Mucosa of descending colon (tissue), 3 donors: ENCODE results near the gene ARHGDIB. TPM values are rescaled to one million over a fixed set of nuclear protein-coding genes. Genes with fewer than 3 reads are reported as not detected.

Experiments
- ATAC-seq: fragments of 200-7000 bp; cut with Tn5 transposase; one replicate; pipeline ENCODE4 v1.9.1; 2020; ENCODE audit warnings: mild to moderate bottlenecking, moderate library complexity
- DNase-seq, 3 donors: peaks; one replicate each; pipeline ENCODE4 v3.0.0-alpha.2; 2020
- H3K36me3 ChIP-seq: fragments of 200-600 bp; one replicate; pipeline ENCODE4 v1.8.0; 2021; ENCODE audit warnings: low read depth, mild to moderate bottlenecking
- H3K4me1 ChIP-seq: fragments of 200-600 bp; one replicate; pipeline ENCODE4 v1.8.0; 2021; ENCODE audit warnings: low read depth, mild to moderate bottlenecking
- H3K4me3 ChIP-seq: fragments of 200-600 bp; one replicate; pipeline ENCODE4 v1.8.0; 2021; ENCODE audit warnings: mild to moderate bottlenecking
- H3K9me3 ChIP-seq: fragments of 200-600 bp; one replicate; pipeline ENCODE4 v1.8.0; 2021; ENCODE audit warnings: mild to moderate bottlenecking
- intact Hi-C, 2 donors: fragments of 100-400 bp; cut with DNase I in 1 of 2; cut with micrococcal nuclease in 1 of 2; formaldehyde crosslinking; loops; one replicate each; pipeline versions ENCODE4 v1.11.0 to v1.11.1; 2022; cut with DNase I, micrococcal nuclease
- long read RNA-seq, 2 donors: library from polyadenylated mRNA; unstranded; transcript quantifications; one replicate each; pipeline ENCODE4 v2.0.0, GENCODE V29; 2019 to 2021
- total RNA-seq, 3 donors: library from RNA; stranded (reverse); fragmentation: NEBNext Ultra II Directional in 2 of 3; extraction: Animal tissue kit (Norgen Biotek cat#: 25700) in 2 of 3; gene quantifications; one replicate each; pipeline versions ENCODE4 v1.2.1 to v1.2.4, GENCODE V29; 2021 to 2023
- TF ChIP-seq, protein P1 (sequence below): fragments of 200-600 bp; IDR thresholded peaks from one replicate; pipeline ENCODE4 v1.8.0; 2022; ENCODE audit warnings: antibody characterized with exemption, mild to moderate bottlenecking
- donor health status: DM: no; HTN: no; CAD: no; lungs with moderate emphysema.
- donor health status: DM: no; HTN: no; CAD: no.
- donor health status: DM: no; HTN: yes; CAD: no.

The ARHGDIB gene
- total RNA-seq = 10 to 100 TPM; 26.2 to 78.2 (median 37.8) TPM
- long read RNA-seq, donor 1, transcript ARHGDIB-201 (6 exons, 1,256 nt) = major isoform, 14 of 15 reads
- long read RNA-seq, donor 1, partial matches to known transcripts = 1 of 15 reads
- long read RNA-seq, donor 1, other reads (novel, unspliced or antisense) = 0 of 15 reads
- long read RNA-seq, donor 2, transcript ARHGDIB-201 (6 exons, 1,256 nt) = major isoform, 43 of 48 reads
- long read RNA-seq, donor 2, partial matches to known transcripts = 1 of 48 reads
- long read RNA-seq, donor 2, other reads (novel, unspliced or antisense) = 3 of 48 reads

DNA sequence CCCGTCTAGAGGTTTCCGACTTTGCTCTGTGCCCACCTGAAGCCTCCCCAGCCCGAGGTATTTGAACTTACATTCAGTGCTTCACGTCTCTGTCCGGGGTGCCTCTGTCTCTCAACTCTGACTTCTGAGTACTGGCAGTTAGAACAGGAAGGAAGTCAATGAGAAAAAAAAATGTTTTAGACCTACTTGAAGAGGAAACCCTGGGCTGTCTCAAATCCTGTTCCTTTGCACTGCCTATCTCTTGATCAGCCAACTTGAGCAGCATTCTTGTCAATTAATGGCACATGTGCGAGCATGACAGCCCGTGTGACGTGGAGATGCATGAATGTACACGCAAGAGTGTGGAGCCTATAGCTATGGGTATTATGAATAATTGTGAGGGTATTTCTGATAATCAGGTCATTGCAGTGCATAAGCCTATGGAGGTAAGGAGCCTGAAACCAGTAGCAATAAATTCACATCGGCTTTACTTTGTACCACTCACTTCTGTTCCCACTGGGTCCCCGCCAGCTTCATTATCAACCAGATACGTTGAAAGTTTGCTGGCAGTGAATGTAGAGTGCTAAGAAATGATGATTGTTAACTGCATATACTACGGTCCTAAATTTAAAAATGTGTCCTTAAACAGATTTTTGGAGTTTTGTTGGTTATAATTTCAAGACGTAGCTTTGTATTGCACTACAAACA, at the start of gene ARHGDIB:
Gene ARHGDIB, minus strand, starts transcription at position 136 of the 687 bp plus-strand sequence. CDS start 10,889 bp downstream, outside the sequence.
- ATAC-seq (peak; percentile 81), DNase-seq (peak in 2 of 3 donors; percentile 60 to 76)
- intact Hi-C loops = no loop called here
- Histone ChIP-seq H3K9me3 (no peaks in the 10 kb centered on the region), H3K36me3 (no peaks in the 10 kb centered on the region), H3K4me3 (peak within 1 kb of the TSS; percentile 10), H3K4me1 (peaks cover 3% of the 10 kb centered on the region)
- TF ChIP-seq, protein P1, sequence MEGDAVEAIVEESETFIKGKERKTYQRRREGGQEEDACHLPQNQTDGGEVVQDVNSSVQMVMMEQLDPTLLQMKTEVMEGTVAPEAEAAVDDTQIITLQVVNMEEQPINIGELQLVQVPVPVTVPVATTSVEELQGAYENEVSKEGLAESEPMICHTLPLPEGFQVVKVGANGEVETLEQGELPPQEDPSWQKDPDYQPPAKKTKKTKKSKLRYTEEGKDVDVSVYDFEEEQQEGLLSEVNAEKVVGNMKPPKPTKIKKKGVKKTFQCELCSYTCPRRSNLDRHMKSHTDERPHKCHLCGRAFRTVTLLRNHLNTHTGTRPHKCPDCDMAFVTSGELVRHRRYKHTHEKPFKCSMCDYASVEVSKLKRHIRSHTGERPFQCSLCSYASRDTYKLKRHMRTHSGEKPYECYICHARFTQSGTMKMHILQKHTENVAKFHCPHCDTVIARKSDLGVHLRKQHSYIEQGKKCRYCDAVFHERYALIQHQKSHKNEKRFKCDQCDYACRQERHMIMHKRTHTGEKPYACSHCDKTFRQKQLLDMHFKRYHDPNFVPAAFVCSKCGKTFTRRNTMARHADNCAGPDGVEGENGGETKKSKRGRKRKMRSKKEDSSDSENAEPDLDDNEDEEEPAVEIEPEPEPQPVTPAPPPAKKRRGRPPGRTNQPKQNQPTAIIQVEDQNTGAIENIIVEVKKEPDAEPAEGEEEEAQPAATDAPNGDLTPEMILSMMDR = no peak

DNA sequence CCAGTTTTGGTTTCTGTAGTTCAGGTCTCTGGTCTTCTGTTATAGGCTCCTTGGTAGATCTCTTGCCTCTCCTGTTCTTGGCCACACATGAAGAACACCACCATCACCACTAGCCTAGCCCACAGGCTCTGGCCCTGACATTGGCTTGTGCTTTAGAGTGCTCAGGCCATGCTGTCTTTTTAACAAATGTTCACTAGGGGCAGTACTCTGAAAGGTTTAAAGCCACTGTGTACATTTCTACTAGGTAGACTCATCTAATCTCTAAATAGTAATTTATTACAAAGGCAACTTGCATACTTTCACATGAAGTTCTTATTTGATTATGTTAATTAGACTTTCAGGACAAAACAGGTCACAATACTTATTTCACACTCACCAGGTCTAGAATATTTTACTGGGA, 49.8 kb upstream of the ARHGDIB start:
- ATAC-seq = no peak
- H3K4me1 ChIP-seq = no peaks in the 10 kb centered on the region
- H3K36me3 ChIP-seq = no peaks in the 10 kb centered on the region
- TF ChIP-seq, protein P1 = no peak
- no peaks in the 10 kb centered on the region for H3K9me3 ChIP-seq
- intact Hi-C loops = no loop called here
- no peak overlapping the region for H3K4me3 ChIP-seq
- DNase-seq = no peak

DNA sequence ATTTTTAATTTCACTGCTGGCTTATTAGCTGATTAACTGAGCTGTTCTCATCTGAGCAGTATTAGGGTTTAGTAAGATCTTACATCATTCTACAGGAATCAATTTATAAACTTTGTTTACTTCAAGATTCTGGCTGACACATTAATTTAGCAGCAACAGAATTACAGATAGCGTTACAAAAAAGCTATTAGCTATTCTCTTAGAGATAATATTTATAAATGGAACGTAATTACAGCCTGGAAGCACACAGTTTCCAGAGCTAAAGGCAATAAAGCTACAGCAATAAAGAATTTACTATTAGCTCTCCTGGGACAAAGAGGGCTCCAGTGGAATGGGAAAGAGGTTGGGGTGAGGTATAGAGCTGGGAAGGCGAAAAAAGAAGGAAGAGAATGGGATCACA, 46.1 kb upstream of the ARHGDIB start:
- H3K4me1 ChIP-seq = no peaks in the 10 kb centered on the region
- no peak for DNase-seq
- TF ChIP-seq, protein P1 = no peak

DNA sequence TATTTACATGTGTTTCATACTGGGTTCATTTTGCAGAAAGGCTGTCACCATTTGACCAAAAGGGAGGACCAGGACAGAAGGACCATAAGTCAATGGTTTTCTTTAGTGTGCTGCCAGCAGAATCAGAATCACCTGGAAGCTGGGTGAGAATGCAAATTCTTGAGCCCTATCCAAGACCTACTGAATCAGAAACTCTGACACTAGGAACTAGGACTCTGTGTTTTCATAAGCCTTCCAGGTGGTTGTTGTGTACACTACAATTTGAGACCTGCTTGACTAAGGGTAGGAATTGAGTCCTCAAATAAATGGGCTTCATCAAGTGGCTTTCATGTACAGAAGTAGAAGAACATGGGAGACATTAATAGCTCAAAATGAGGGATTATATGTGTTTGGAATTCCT, 43.7 kb upstream of the ARHGDIB start:
- no peak for ATAC-seq
- intact Hi-C loops = no loop called here
- H3K36me3 ChIP-seq = no peaks in the 10 kb centered on the region

More for the DNA sequence above, 46.1 kb upstream of the ARHGDIB start:
- H3K9me3 ChIP-seq = no peaks in the 10 kb centered on the region
- H3K36me3 ChIP-seq = no peaks in the 10 kb centered on the region
- ATAC-seq = no peak
- intact Hi-C loops = no loop called here
- no peak overlapping the region for H3K4me3 ChIP-seq

DNA sequence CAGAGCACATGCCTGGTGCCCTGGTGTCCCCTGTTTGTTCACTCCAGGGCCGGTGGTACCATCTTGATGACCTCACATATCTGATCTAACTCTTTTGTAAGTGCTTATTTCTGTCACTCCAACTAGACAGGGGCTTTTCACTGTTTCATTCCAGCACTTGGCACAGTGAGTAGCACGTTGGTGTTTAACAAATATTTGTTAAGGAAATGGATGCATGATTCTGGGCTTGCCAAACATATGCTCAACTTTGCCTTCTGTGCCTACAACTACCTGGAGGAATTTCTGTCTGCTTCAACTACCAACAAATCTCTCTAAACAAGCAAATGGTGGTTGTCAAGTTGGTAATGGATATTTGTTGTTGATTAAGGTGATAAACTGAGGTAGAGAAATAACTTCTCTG, 43.0 kb upstream of the ARHGDIB start:
- Histone ChIP-seq H3K9me3 (no peaks in the 10 kb centered on the region), H3K4me1 (no peaks in the 10 kb centered on the region), H3K36me3 (no peaks in the 10 kb centered on the region), H3K4me3 (no peak overlapping the region)
- ATAC-seq (no peak), DNase-seq (no peak)
- intact Hi-C loops = no loop called here
- TF ChIP-seq, protein P1 = no peak

More for the DNA sequence above, 43.7 kb upstream of the ARHGDIB start:
- no peaks in the 10 kb centered on the region for H3K9me3 ChIP-seq
- no peak overlapping the region for H3K4me3 ChIP-seq
- no peak for DNase-seq
- TF ChIP-seq, protein P1 = no peak
- no peaks in the 10 kb centered on the region for H3K4me1 ChIP-seq
